COLO668 (cell line): ENCODE data around the gene PPFIBP2.
"Not testable (repeated sequence)": the region's sequence is repeated elsewhere in the genome, so short reads cannot be mapped to it uniquely, and the experiment has no call there.

Experiments
- DNase-seq: peaks from one replicate; lab custom pipeline; 2025; ENCODE audit not compliant: unreplicated experiment; lab: John Stamatoyannopoulos, UW

The PPFIBP2 gene

DNA sequence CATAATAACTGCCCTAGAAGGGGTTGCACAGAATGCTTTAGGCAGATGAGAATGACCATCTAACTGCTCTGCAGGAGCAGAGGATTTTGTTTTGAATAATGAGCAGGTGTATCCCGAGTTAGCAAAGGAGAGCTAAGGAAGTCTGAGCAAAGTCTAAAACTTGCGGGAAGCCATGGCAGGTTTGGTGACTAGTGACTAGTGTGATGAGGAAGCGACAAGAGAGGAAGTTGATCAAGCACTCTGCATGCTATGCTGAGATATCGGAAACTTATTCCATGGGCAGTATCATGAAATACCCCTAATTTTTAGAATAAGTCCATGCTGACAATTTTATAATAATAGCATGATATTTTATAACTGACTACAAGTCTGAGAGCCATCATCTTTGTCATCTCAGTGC lies 15.6 kb upstream of the PPFIBP2 start:
- DNase-seq = no peak

DNA sequence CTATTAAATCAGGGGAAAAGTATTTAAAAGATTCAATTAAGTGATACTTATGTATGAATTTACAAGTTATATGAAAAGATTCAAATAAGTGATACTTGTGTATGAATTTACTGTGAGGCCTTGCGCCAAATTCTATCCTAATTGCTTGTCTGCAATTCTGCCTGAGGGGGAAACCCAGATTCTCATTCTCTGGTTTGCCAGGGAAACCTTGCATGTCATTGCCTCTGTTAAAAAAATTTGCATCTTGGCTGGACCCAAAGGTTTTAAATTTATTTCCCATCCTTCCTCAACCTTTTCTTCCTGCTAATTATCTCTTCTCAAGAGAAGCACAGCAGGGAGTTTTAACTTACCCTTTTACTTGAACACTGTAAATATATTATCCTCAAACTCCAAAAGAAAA lies 14.7 kb upstream of the PPFIBP2 start:
- no peak for DNase-seq

DNA sequence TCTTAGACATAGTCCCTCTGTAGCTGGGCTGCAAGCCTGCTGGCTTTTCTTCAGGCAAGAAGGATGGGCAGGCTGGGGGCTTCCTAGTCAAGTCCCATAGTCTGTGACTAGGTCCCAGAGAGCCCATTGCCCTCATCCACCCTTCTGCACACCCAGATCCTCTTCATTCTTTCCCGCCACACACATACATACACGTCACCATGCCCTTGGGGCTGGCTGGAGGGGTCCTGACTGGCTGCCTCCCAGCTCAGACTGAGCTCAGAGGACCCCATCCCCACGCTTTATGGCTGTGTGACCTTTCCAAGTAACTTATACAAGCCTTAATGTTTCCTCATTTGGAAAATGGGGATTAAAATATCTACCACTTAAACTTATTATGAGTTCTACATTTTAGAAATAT lies 13.5 kb upstream of the PPFIBP2 start:
- no peak for DNase-seq

DNA sequence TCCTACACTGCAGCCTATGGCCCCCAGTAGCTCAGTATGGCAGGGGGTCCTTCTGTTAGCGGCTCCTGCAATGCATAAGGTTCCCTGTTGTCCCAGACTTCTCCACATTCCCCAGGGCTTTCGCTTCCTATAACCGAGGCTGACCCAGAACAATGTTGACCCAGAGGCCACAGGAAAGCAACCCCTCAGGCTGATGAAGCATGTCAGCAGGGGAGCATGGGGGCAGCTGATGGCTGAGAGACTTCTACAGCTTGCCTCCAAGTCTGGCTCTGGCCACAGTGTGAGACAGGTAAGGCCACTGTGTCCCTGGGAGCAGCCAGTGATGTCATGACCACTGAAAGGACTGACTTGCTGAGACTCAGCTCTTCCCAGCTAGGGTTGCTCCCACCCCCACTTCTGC lies 12.5 kb upstream of the PPFIBP2 start:
- DNase-seq = no peak

DNA sequence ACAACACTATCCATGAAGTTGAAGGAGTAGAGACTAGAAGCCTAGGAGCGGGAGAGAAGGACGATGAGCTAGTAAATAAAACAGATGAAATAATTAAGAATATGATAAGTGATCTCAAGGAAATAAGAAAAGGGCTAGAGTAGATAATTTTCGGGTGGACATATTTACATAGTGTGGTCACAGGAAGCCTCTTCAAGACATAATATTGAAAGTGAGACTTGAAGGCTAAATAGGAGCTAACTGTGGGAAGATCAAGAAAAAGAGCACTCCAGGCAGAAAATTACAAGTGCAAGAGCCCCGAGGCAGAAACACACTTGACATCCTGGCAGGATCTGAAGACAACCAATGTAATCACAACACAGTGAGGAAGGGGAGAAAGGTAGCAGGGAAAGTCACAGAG lies 11.9 kb upstream of the PPFIBP2 start:
- no peak for DNase-seq

DNA sequence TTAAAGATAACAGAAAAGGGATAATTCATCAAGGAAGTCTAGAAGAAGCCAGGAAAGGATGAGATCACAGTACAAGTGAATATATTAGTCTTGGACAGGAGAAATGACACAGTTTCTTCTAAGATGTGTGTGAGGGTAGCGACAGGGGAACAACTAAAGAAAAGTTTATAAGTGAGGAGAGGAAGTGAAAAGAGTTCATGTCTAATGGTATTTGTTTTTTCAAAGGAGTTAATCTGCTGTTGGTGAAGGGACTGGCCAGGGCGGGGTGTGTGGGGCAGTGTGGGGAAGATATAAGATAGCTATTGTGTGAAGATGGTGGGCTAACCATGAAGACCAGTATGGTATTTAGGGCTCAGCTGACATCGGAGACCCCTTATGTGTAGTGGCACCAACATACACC lies 7.6 kb upstream of the PPFIBP2 start:
- DNase-seq = no peak

DNA sequence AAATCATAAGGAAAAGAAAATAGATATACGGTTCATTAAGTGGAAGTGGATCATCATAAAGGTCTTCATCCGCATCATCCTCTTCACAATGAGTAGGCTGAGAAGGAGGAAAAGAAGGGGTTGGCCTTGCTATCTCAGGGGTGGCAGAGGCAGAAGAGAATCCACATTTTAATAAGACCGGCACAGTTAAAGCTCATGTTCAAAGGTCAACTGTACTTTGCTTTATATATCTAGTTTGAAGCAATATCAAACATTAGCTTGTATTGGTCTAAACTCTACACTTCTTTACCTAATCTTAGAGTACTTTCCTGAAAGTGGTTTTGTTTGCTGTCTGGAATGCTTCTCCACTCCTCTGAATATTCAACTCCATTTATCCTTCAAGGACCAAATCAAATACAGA lies 5.7 kb upstream of the PPFIBP2 start:
- DNase-seq = no peak

DNA sequence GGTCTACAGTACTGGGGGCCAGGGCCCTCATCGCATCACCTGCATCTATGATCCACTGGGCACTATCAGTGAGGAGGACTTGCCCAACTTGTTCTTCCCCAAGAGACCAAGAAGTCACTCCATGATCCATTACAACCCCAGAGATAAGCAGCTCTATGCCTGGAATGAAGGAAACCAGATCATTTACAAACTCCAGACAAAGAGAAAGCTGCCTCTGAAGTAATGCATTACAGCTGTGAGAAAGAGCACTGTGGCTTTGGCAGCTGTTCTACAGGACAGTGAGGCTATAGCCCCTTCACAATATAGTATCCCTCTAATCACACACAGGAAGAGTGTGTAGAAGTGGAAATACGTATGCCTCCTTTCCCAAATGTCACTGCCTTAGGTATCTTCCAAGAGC lies 3.8 kb upstream of the PPFIBP2 start:
- DNase-seq = no peak

DNA sequence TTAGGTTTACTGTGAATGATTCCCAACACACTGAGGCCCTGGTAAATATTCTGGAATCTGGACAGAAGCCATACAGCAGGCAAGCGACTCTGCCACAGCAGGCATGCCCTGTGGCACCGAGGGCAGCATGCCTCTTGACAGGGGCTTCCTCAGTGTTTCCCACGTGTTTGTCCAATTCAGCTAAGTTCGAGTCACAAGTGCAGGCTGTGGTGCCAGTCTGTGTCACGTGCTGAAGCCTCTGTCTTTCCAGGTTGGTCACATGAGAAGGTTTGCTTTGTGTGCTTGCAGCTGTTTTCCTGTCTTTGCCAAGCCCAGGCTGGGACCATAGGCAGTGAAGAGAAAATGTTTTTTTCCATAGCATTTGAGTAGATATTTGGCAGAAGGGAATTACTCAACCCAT lies 2.4 kb upstream of the PPFIBP2 start:
- peak; percentile 54 for DNase-seq

DNA sequence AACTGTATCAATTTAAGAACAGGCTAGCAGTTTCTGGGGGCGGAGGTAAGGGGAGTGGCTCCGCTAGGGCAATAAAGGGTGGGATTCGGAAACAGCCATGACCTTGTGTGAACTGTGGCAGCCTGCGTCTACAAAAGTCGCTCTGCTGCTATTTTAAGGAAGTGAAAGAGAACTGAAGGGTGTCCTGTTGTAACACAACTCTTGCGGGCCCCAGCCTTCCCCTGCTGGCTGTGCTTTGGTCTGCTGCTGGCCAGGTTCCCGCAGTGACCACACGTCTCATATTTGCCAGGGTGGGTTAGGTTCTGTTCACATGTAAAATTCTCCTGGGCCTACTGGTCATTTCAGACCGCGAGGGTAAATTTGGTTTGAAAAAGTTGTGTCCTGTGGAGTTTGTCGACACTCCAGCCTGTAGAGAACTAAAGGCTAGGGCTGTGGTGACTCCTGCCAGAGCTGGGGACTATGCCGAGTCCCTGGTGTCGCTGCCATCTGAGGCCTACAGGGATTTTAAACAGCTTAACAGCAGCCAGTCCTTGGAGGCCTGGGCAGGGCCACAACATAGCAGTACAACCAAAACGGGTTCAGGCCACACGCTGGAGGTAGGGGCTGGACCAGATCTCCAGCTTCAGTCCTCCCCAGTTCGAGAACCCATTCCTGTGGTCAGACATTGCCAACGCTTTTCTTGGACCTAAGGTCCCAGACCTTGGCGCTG lies 1.1 kb upstream of the PPFIBP2 start:
- no peak for DNase-seq

DNA sequence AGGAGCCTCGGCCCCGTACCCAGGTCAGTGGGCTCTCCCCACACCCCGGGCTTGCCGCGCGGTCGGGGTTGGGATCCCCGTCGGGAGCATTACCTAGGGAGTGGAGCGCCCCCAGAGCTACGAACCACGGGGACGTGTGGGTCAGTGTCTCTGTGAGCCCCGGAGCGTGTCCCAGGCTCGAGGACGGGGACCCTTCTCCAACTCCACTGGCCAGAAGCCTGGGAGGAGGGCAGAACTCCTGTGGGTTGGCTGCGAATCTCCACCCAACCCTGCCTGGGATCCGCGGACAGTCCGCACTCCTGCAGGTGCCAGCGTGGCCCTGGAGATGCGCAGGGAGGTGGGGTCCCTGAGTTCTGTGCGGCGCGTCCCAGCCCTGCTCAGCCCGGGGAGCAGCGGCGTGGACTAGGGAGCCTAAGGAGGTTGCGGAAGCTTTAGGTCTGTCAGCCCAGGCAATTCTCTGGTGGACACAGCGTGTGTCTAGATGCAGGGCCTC lies 346 bp downstream of the PPFIBP2 start:
- peak; percentile 32 for DNase-seq

DNA sequence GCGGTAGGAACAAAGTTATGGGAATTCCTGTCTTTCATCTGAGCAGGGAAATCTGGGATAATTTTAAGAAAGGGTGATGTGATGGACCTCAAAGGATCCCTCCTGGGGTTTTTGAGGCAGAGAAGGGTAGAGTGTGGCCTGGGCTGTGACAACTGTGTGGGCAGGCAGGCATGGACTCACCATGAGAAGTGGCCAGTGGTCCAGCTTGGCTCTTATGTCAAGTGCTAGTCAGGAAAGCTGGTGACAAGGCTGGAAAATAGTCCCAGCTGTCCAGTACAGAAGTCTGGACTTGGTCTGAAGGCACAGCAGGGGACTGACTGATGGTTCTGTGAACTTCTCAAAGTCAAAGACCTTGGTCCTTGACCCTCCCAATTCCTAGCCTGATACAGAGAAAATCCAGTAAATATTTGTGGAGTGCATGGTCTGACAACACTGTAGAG lies 1.7 kb downstream of the PPFIBP2 start:
- no peak for DNase-seq

DNA sequence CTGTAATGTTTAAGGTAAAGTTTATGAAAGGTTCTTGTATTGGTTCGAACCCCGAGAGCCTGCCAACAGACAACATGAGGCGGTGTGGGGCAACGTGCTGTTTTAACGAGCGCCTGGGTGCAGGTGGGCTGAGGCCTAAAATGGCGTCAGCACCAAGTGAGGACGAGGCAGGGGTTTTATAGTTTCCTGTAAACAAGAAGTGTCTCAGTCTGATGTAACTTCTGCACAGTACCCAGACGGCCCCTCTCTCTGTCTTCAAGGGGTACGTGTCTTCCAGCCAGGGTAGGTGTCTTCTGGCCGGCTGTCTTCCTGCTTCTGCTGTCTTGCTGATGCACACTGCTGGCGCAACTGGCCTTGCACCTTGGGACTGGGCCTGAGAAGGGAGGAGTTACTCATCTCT lies 2.7 kb downstream of the PPFIBP2 start:
- DNase-seq = no peak

DNA sequence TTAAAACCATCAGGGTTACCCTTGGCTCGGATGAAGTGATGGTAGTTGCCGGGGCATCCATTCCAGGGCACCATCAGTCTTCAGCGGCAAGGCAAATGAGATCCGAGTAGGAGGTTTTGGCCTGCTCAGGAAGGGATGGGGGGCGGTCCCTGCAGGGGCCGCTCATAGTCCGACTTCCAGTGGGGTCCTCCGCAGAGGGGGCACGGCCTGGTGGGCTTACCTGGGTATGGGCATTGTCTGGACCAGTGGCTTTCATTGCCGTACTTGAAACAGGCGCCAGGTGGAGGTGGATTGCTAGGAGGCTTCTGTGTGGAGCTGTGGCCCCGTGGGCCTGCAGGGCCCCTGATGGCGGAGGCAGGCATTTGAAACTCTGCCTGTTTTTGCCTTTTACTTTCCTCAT lies 3.9 kb downstream of the PPFIBP2 start:
- not testable (repeated sequence) for DNase-seq

DNA sequence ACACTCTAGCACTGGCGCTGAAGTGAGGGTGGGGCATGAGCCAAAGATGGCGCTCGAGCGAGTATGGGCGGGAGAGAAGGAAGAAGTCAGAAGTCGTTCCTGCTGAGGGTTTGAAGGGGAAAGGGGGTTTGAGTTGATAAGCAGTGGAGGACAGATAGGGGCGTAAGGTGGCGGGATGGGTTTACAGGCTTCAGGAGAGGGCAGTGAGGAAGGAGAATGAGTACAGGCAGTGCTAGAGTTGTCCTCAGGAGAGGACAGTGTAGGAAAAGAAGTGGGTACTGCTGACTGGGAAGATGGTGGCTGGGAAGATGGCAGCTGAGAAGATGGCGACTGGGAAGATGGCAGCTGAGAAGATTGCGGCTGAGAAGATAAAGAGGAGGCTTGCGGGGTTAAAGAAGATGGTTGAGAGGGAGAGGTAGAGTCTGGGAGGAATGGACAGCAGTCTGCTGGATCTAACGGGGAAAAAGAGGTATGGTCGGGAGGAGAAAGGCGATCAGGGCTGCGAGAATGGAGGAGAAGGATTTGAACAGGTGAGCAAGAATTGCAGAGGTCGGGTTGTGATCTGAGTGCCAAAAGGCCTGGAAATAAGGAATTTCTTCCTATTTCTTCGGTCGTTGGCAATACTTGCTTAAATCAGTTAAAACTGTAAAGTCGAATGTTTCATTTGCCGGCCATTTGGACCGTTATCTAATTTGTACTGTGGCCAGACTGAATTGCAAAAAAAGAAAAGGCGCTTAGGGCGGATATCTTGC lies 5.2 kb downstream of the PPFIBP2 start:
- no peak for DNase-seq

DNA sequence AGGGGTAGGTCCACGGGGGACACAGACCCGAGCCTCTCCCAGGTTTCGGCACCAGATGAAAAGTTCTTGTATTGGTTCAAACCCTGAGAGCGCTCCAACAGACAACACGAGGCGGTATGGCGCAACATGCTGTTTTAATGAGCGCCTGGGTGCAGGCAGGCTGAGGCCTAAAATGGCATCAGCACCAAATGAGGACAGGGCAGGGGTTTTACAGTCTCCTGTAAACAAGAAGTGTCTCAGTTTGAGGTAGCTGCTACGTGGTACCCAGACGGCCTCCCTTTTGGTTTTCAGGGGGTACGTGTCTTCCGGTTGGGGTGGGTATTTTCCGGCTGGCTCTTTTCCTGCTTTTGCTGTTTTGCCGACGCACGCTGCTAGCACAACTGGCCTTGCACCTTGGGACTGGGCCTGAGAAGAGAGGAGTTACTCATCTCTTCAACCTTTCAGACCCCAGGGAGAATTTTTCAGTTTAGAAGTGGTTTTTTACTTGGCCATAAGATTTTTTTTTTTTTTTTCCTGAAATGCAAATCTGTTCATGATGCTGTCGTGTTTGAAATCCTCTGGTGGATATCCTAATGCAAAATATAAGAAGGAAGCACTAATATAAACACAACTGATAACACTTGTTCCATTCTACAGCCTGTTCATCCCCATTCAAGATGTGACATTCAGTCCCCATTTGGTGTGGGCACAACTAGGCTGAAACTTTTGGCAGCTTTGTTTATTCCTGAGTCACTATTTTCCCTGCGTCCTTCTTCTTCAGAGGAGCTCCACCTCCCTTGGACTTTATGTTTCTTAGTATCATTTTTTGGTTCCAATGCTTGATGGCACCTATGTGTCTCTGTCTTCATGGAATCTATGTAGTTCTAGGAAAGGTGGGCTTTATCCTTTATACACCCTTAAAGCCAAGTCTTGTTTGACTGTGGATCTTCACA lies 6.5 kb downstream of the PPFIBP2 start:
- DNase-seq = no peak

DNA sequence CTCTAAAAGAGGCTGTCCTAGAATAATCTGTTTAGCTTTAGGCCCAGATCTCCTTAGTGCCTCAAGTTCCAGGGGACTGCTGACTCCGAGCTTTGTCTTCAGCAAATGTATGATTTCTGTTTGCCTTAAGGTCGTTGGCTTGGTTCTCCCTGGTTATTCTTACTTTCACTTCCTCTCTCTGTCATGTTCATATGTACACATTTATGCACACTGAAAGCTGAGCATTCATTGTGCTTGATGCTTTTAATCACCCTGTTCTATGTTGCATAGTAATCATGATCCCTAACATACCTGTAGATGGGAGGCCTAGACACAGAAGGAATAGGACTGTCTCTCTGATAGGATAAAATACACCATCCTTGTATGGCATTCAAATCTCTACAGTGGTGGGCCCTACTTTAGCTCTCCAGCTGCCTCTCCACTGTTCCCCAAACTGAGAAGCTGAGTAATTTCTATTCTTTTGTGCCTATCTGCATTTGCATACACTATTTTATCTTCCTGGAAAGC lies 7.2 kb downstream of the PPFIBP2 start:
- no peak for DNase-seq

DNA sequence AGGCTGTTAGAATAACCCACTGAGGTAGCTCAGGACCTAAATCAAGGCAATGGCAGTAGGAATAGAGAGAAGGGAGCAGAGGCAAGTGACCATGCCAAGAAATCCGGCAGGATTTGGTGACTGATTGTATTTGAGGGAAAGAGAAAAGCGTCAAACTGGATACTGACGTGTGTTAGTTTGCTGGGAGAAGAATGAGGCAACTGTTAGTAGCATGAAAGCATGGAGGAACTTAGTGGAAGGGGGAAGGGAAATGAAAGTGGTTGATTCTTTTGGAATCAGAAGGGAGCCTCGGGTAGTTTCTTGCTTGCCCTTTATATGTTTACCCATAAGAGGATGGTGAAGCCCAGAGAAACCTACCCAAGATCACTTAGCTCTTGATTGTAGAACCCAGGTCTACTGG lies 8.3 kb downstream of the PPFIBP2 start:
- DNase-seq = no peak

DNA sequence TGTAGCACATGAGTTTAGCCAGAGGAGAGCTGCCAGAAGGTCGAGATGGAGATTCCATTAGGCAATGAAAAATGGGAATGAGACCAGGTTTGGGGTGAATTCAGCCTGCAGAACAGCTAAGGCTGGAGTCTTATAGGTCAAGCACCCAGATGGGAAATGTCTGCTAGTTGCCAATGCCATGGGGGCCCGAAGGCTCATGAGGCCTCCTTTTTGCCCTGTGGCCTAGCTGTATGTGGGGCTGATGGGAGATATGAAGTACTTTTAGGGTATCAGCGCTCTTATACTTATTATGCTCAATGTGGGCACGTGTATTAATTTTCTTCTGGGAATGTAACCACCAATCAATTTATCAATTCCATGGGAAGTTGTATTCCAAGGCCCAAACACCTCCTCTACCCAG lies 8.7 kb downstream of the PPFIBP2 start:
- DNase-seq = no peak

DNA sequence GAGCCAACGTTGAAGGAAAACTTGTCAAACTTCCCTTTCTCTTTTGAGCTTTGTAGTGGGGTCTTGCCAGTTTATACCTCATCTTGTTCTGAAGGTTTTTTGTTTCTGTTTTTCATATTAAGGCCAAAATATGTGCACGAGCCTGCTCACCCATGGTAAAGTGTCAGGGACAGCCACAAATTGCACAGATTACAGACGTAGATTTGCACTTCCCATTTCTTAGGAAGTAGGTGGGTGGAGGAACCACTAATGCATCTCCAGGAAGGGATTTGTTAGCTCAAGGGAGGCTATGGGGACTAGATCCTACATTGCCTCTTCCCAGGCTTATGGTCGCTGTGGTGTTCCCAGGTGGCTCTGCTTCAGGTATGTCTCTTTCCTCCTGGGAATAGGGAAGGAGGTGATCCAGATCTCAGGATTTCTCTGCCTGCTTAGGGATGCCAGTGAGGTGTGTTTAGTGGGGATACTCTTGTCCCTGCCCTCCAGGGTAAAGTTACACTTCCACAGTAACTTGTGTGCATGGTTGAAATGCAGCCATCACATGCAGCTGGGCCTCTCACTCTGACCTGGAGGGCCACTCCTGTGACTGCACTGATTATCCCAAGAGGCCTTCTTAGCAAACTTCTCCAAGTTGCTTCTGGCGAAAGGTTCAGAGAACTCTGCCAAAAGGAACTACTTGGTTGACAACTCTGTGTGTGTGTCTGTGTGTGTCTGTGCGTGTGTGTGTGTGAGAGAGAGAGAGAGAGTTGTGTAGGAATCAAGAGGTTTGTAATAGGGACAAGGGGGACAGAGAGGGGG lies 9.8 kb downstream of the PPFIBP2 start:
- DNase-seq = no peak
